Measurements from ENCODE around the gene MMP10.

DNA sequence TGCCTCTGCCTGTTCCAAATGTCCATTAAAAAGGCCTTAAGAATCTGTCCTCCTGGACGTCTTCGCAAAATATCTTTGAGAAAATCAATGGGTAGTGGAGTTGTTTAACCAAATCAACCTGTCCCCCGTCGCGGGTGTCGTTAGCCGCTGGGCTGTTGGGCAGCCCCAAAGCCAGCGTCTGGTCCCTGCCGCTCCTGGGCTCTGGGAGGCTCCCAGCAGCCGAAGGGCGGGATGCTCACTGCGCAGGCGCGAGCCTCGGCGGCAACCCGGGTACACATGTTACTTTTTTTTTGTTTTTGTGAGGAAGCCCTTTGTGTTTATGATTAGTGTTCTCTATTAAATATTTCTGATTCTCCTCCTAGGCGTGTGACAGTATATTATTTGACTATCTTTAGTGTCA, 12.6 kb downstream of the MMP10 start:
- TF ChIP-seq, protein P1, sequence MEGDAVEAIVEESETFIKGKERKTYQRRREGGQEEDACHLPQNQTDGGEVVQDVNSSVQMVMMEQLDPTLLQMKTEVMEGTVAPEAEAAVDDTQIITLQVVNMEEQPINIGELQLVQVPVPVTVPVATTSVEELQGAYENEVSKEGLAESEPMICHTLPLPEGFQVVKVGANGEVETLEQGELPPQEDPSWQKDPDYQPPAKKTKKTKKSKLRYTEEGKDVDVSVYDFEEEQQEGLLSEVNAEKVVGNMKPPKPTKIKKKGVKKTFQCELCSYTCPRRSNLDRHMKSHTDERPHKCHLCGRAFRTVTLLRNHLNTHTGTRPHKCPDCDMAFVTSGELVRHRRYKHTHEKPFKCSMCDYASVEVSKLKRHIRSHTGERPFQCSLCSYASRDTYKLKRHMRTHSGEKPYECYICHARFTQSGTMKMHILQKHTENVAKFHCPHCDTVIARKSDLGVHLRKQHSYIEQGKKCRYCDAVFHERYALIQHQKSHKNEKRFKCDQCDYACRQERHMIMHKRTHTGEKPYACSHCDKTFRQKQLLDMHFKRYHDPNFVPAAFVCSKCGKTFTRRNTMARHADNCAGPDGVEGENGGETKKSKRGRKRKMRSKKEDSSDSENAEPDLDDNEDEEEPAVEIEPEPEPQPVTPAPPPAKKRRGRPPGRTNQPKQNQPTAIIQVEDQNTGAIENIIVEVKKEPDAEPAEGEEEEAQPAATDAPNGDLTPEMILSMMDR (IDR thresholded peaks at IDR 0.05; ENCODE audit: low read depth, low read length, missing input control), result no peak
- TF ChIP-seq GABPA (IDR thresholded peaks at IDR 0.05 in 1 of 2, conservative IDR thresholded peaks at IDR 0.05 in 1 of 2) (no peak), FOXA1 (IDR thresholded peaks at IDR 0.05) (no peak), EGR1 (IDR thresholded peaks at IDR 0.05; ENCODE audit: low read depth in 2 of 2) (no peak), SP1 (IDR thresholded peaks at IDR 0.05) (no peak), TAF1 (conservative IDR thresholded peaks at IDR 0.05) (no peak), NR2F2 (IDR thresholded peaks at IDR 0.05) (no peak), RAD21 (IDR thresholded peaks at IDR 0.05) (no peak), JUND (IDR thresholded peaks at IDR 0.05) (no peak), YY1 (IDR thresholded peaks at IDR 0.05) (no peak)
- TF ChIP-seq, protein P2, sequence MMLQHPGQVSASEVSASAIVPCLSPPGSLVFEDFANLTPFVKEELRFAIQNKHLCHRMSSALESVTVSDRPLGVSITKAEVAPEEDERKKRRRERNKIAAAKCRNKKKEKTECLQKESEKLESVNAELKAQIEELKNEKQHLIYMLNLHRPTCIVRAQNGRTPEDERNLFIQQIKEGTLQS (IDR thresholded peaks at IDR 0.05), result no peak
- TF ChIP-seq, protein P3, sequence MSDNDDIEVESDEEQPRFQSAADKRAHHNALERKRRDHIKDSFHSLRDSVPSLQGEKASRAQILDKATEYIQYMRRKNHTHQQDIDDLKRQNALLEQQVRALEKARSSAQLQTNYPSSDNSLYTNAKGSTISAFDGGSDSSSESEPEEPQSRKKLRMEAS (IDR thresholded peaks at IDR 0.05), result no peak
- TF ChIP-seq, protein P4, sequence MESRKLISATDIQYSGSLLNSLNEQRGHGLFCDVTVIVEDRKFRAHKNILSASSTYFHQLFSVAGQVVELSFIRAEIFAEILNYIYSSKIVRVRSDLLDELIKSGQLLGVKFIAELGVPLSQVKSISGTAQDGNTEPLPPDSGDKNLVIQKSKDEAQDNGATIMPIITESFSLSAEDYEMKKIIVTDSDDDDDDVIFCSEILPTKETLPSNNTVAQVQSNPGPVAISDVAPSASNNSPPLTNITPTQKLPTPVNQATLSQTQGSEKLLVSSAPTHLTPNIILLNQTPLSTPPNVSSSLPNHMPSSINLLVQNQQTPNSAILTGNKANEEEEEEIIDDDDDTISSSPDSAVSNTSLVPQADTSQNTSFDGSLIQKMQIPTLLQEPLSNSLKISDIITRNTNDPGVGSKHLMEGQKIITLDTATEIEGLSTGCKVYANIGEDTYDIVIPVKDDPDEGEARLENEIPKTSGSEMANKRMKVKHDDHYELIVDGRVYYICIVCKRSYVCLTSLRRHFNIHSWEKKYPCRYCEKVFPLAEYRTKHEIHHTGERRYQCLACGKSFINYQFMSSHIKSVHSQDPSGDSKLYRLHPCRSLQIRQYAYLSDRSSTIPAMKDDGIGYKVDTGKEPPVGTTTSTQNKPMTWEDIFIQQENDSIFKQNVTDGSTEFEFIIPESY (IDR thresholded peaks at IDR 0.05), result no peak
- TF ChIP-seq, protein P5, sequence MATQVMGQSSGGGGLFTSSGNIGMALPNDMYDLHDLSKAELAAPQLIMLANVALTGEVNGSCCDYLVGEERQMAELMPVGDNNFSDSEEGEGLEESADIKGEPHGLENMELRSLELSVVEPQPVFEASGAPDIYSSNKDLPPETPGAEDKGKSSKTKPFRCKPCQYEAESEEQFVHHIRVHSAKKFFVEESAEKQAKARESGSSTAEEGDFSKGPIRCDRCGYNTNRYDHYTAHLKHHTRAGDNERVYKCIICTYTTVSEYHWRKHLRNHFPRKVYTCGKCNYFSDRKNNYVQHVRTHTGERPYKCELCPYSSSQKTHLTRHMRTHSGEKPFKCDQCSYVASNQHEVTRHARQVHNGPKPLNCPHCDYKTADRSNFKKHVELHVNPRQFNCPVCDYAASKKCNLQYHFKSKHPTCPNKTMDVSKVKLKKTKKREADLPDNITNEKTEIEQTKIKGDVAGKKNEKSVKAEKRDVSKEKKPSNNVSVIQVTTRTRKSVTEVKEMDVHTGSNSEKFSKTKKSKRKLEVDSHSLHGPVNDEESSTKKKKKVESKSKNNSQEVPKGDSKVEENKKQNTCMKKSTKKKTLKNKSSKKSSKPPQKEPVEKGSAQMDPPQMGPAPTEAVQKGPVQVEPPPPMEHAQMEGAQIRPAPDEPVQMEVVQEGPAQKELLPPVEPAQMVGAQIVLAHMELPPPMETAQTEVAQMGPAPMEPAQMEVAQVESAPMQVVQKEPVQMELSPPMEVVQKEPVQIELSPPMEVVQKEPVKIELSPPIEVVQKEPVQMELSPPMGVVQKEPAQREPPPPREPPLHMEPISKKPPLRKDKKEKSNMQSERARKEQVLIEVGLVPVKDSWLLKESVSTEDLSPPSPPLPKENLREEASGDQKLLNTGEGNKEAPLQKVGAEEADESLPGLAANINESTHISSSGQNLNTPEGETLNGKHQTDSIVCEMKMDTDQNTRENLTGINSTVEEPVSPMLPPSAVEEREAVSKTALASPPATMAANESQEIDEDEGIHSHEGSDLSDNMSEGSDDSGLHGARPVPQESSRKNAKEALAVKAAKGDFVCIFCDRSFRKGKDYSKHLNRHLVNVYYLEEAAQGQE (IDR thresholded peaks at IDR 0.05), result no peak

Measured in liver (tissue), 3 donors.